22Rv1 (cell line): ENCODE results near the gene NAPEPLD.

Experiments
- H3K27ac ChIP-seq: fragments of 450-650 bp; 2 replicates; pipeline ENCODE4 v1.5.1; 2017
- CTCF ChIP-seq: fragments of 450-650 bp; IDR thresholded peaks from 2 replicates; pipeline ENCODE4 v1.5.1; 2017; ENCODE audit warnings: mild to moderate bottlenecking
- ZFX ChIP-seq: fragments of 450-650 bp; IDR thresholded peaks from 2 replicates; pipeline ENCODE4 v1.6.1; 2017; ENCODE audit warnings: antibody characterized with exemption, borderline replicate concordance

Gene NAPEPLD

DNA sequence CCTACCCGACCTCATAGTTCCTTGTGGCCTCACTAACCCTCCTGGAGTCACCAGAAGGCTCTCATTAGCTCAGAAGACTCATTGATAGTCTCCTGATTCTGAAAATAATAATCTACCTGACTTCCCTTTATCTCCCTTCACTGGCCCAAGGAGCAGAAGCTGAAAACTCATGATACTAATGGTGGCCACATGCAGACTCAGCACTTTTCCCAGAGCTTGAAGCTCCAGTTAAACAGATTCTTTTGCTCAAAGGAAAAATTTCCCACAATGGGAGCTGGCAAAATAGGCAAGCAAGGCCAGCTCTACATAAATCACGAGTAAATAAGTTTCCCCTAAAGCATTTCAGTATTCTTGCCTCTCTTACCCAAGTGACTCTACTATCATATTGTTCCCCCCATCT is 8.2 kb downstream of the NAPEPLD start:
- no peak for TF ChIP-seq CTCF
- TF ChIP-seq ZFX: no peak
- H3K27ac ChIP-seq: no peak overlapping the region

- H3K27ac ChIP-seq: no peak overlapping the region
- TF ChIP-seq CTCF (no peak), ZFX (no peak)
These were observed 8.8 kb downstream of the NAPEPLD start for GRCh38 chr7:103140061-103140460.

DNA sequence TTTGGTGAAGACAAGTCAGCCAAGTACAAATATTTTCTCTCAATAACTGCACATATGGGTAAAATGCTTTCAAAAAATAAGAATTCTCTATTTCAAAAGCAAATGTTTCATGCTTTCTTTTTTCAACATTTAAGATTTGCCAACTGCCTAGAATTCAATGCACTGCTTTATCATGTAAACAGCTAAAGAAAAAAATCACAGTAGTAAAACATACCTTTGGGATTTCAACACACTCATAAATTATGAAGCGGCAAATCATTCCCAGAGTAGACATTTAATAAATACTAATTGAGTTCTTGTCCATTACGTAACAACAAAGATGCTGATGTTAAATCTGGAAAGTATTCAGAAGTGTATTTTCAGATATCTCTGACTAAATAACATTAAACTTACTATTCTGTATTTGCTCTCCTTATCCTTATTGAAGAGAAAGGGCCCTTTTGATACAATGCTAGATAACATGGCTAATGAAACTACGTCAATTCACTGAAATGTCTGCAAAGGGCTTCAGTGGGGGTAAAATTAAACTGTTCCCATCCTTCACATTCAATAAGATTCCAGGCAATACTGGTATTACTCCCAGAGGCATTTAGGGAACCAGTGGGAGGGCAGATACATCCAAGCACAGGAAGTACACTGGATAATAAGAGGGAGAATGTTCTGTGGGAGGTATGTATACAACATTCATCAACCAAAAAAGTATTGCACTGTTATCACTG is 13.9 kb downstream of the NAPEPLD start:
- H3K27ac ChIP-seq: no peak overlapping the region
- TF ChIP-seq ZFX (no peak), CTCF (no peak)

DNA sequence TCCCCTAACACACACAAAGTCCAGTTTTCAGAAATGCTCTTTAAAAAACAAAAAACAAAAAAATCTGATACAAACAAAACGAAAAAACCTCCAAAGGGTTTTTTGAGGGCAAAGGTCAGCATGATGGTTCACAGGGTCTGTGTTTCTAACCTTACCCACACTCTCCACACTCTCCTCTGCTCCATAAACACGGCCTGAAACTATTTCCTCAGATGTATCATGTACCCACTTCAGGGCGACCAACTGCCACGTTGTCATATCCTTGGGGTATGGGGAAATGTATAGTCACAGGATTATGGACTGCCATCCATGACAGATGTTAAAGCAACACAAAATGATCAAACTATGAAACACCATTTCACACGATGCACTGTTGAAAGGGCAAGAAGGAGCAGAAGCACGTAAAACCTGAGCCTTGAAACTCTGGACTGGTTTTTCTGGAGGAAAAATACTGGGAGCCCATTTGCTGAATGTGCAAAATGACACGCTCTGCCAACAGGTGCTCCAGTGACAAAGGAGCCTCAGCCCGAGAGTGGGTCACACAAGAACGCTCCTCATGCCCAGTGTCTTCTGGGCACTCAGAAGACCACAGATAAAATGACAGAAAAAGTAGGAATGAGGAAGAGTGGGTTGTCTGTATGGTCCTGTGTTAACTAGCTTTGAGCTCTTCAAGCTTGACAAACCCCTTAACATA is 15.8 kb downstream of the NAPEPLD start:
- peak overlapping the region; percentile 10; the same call in 1 of the 2 replicates for H3K27ac ChIP-seq
- no peak for TF ChIP-seq ZFX
- TF ChIP-seq CTCF: no peak

DNA sequence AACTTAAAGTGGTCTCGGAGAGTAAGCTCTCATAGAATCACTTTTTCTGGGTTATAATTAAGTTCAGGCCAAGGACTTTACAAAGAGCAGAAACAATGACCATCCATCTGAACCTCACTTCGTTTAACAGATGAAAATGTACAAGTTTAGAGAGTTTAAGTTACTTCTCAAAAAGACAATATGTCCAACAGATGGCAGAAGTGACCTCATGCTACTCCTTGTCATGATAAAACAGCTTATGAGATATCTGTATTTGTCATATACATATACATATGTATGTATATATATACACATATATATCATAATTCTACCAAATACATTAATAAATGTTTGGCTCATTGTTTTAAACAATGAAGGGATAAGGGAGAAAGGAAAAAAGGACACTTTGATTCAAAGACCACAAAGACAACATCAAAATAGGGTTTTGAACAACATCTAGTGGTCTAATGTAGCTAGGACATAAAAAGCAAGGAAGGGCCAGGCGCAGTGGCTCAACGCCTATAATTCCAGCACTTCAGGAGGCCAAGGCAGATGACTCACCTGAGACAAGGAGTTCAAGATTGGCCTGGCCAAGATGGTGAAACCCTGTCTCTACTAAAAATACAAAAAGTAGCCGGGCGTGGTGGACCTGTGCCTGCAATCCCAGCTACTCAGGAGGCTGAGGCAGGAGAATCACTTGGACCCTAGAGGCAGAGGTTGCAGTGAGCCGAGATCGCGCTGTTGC is 17.8 kb downstream of the NAPEPLD start:
- TF ChIP-seq ZFX: no peak
- TF ChIP-seq CTCF: no peak
- H3K27ac ChIP-seq: peak overlapping the region; percentile 58

DNA sequence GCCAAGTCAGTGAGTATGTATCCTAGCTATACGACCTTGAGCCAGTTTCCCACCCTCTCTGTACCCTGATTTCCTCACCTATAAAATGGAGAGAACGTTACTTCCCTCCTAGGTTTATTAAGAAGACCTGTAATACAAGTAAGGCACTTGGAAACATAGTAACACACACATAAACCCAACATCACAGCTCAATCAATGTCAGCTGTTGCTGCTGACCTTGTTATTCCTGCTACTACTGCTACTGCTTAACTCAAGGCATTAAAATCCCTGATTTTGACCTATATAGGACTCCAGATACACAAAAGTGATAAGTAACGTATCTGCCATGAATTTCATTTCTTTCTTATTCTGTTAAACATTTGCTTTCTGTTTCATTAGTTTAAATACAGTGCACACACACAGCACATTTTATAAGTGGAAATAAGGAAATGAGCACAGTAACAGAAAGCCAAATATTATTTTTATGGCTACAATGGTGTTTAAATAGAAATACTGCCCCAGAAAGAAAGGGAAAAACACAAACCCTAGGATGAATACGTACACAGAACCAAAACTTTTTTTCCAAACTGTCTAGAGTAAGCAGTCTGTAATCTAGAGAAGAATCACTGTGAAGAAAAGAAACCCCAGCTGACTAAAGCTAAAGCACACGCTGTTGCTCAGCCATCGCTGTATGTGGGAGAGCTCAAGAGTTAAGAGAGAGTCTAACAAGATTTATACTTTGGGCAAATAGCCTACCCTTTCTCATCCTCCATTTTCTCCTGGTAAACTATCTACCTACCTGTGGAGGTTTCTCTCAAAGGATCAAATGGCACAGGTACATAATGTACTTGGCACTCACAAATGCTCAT is 19.0 kb downstream of the NAPEPLD start:
- peak overlapping the region; percentile 58 for H3K27ac ChIP-seq
- TF ChIP-seq CTCF: no peak
- TF ChIP-seq ZFX: no peak
